GM12891 (cell line): Measurements from ENCODE around the gene CARD10.

Experiments
- POLR2A ChIP-seq: IDR thresholded peaks from 2 replicates; pipeline ENCODE4 v1.6.1; 2011; ENCODE audit warnings: low read depth, low read length, control low read depth
- POLR2AphosphoS5 ChIP-seq: IDR thresholded peaks from 2 replicates; pipeline ENCODE4 v1.6.1; 2011; ENCODE audit warnings: low read depth, low read length, control low read depth
- POU2F2 ChIP-seq: IDR thresholded peaks from 2 replicates; pipeline ENCODE4 v1.6.1; 2011; ENCODE audit warnings: low read depth, mild to moderate bottlenecking, control low read depth, low read length, moderate library complexity
- SPI1 ChIP-seq: IDR thresholded peaks from 2 replicates; pipeline ENCODE4 v1.6.1; 2011; ENCODE audit warnings: low read depth, low read length, control low read depth
- TAF1 ChIP-seq: IDR thresholded peaks from 2 replicates; pipeline ENCODE4 v1.6.1; 2011; ENCODE audit warnings: low read depth, low read length, control low read depth

- no peak for TF ChIP-seq POLR2AphosphoS5
- TF ChIP-seq POLR2A, result no peak
- no peak for TF ChIP-seq POU2F2
- TF ChIP-seq TAF1, result no peak
- no peak for TF ChIP-seq SPI1
Observed at GRCh38 chr22:37544955-37545702, 25.9 kb upstream of the CARD10 start.
